GM21529 (cell line): ENCODE results near the gene CORO2B.

Experiments
- ATAC-seq: cut with Tn5 transposase; IDR thresholded peaks from one replicate; pipeline ENCODE4 v1.9.1; 2021; ENCODE audit not compliant: unreplicated experiment

CORO2B gene, protein sequence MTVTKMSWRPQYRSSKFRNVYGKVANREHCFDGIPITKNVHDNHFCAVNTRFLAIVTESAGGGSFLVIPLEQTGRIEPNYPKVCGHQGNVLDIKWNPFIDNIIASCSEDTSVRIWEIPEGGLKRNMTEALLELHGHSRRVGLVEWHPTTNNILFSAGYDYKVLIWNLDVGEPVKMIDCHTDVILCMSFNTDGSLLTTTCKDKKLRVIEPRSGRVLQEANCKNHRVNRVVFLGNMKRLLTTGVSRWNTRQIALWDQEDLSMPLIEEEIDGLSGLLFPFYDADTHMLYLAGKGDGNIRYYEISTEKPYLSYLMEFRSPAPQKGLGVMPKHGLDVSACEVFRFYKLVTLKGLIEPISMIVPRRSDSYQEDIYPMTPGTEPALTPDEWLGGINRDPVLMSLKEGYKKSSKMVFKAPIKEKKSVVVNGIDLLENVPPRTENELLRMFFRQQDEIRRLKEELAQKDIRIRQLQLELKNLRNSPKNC

DNA sequence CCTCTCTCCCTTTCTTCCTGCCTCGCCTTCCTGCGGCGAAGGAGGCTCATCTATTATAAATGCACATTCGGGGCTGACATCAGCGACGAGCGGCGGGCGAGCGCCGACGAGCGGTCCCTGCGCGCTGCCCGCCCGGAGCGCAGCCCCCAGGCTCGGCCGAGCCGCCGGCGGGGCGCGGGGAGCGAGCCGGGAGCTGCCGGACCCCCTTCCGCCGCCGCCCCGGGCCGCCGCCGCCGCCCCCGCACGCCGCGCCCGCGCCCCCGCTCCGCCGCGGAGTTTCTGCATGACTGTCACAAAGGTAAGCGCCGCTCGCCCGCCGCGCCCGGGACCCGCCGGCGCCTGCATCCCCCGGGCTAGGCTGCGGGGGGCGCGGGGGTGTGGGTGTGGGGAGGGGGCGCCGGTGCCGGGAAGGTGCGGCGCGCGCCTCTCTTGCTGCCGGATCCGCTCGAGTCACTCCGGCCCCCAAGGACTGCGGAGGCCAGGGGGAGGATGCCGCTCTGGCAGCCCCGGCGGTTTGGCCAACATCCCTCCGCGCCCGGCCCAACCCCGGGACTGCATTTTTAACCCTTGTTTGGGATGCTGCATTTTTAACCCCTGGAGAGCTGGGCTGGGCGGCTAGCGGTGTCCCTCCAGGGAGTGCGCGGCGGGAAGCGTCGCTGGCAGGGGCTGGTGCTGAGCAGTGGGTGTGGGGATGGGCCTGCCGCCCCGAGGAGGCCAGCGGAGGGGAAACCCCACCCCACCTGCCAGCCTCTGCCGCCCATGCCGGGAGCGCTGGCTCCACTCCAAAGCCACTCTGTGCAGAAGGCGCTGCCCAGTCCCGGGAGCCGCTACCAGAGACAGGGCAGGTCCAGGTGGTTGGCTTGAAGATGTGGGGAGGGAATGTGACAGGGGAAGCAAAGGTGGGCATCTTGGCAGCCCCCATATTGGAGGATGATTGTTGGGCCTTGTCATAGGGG is at the start of gene CORO2B:
Gene CORO2B, plus strand, starts transcription at position 14 of the 956 bp plus-strand sequence. Its CDS starts 270 bp downstream, at position 284.
- ATAC-seq, result no peak

- ATAC-seq, result no peak
Measured at GRCh38 chr15:68531387-68532179, 47.2 kb upstream of the CORO2B start.

- ATAC-seq, result no peak
Measured at GRCh38 chr15:68536331-68537095, 42.3 kb upstream of the CORO2B start.

GRCh38 chr15:68537097-68537496 is 41.7 kb upstream of the CORO2B start:
- ATAC-seq, result no peak

- no peak for ATAC-seq
Measured at GRCh38 chr15:68537506-68537905, 41.3 kb upstream of the CORO2B start.

- ATAC-seq, result no peak
Measured at GRCh38 chr15:68538311-68538710, 40.5 kb upstream of the CORO2B start.

GRCh38 chr15:68541743-68542142 is 37.0 kb upstream of the CORO2B start:
- no peak for ATAC-seq

DNA sequence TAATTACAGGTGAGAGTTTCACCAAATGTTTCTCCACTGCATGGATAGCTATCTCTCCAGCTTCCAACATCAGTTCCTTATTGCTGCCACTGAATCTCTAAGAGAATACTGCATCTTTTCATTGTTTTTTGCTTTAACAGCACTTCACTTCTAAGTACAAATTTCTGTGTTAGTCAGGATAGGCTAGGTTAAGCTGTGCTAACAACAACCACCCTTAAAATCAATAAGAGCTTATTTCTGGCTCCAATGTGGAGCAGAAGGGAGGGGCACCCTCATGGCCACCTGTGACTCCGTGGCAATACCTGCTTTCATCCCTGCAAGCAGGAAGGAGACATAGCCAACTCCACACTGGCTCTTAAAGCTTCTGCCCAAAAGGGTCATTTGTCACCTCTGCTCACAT is 36.4 kb upstream of the CORO2B start:
- ATAC-seq, result no peak

DNA sequence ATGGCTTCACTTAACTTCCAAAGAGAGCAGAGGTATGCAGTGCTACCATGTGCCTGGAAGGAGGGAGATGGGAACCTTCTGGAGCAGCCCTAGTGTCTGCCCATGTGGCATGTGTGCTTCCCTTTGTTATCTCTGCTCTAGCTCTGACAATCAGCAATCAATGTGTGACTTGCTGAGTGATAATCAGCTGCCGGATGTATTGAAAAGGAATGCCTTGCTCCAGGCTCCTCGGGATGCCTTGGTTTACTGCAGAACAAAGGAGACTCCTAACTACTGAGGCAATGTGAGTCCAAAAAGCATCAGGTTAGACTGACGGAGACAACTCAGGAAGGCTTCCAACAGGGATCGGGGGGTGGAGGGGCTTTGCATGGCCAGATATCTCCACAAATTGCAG is 36.0 kb upstream of the CORO2B start:
- ATAC-seq, result no peak

DNA sequence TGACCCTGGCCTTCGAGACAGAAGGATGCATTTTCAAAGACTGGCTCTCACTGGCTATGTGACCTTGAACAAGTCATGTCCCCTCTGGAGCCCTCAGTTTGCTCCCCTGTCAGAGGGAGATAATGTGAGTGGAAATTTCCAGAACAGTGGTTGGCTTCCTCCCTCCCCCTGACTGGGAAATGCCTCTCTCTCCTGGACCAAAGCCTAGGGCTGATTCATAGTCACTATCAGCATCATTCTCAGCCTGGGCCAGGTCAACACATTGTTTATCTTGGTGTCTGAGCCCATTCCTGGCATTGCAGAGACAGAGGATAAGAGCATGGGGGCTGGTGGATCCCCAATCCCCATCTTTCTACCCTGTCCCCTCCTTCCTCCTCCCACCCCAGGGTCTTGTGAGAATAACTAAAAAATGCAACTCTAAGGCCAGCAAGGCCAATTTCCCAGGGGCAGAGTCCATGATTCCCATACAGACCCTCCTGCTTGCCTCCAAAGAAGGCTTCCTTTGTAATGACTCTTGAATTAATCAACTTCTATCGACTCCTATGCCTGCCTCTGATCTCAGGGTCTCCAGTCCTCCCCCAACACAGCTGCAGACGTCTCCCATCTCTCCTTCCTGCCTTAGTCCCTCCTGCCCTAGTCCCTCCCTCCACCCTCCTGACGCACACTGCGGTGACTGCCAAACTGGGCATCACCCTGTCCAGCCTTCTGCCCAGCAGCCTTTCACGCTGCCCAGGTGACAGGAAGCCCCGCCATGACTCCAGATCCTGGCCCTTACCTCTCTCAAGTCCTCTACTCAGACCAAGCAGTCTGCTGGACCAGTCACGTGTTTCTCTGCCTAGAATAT is 35.4 kb upstream of the CORO2B start:
- no peak for ATAC-seq

DNA sequence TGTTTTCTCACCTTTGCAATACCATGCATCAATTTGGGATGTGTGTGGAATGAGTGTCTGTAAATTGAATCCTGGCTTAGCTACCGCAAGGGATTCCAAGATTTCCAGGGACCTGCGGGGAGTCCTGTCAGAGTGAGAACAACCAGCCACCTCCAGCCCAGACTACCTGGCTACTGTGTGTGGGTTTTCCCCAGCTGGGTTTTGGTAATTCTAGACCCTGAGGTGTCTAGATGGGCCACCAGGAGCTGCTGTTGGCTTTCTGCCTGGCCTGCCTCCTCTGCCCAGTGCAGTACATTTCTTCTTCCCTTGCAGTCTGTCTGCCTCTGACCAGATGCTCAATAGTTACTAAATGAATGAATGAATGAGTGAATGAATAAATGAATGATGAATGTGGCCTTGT is 32.5 kb upstream of the CORO2B start:
- no peak for ATAC-seq

GRCh38 chr15:68548364-68548763 is 30.4 kb upstream of the CORO2B start:
- ATAC-seq, result no peak

- ATAC-seq, result no peak
Measured at GRCh38 chr15:68550004-68550403, 28.8 kb upstream of the CORO2B start.

GRCh38 chr15:68550498-68551295 is 28.1 kb upstream of the CORO2B start:
- ATAC-seq, result no peak

DNA sequence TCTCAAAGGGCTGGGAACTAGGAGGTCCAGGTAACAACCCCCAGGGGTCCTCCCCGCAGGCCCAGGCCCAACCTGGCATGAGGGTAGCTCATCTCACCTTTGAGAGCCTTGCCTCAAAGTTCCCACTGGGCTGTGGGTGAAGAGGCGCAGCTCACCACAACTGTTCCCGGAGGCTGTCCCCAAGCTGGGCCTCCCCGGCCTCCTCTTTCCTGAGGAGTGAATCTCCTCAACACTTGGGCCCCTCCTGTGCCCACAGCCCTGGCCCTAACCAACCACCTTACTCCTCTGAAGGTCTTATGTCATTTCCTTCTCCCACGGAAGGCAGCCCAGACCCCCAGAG is 27.5 kb upstream of the CORO2B start:
- no peak for ATAC-seq

- no peak for ATAC-seq
Measured at GRCh38 chr15:68552344-68552743, 26.4 kb upstream of the CORO2B start.

- ATAC-seq, result no peak
Measured at GRCh38 chr15:68552773-68553172, 26.0 kb upstream of the CORO2B start.

- ATAC-seq, result no peak
Measured at GRCh38 chr15:68553314-68553993, 25.3 kb upstream of the CORO2B start.
